HG02642 (cell line): ENCODE measurements around the gene EID1.
"Not testable (repeated sequence)": the region's sequence is repeated elsewhere in the genome, so short reads cannot be mapped to it uniquely, and the experiment has no call there.

Experiments used
- ATAC-seq: cut with Tn5 transposase; IDR thresholded peaks from one replicate; pipeline ENCODE4 v1.9.1; 2021; ENCODE audit warnings: mild to moderate bottlenecking; ENCODE audit not compliant: unreplicated experiment, poor library complexity

Gene EID1

DNA sequence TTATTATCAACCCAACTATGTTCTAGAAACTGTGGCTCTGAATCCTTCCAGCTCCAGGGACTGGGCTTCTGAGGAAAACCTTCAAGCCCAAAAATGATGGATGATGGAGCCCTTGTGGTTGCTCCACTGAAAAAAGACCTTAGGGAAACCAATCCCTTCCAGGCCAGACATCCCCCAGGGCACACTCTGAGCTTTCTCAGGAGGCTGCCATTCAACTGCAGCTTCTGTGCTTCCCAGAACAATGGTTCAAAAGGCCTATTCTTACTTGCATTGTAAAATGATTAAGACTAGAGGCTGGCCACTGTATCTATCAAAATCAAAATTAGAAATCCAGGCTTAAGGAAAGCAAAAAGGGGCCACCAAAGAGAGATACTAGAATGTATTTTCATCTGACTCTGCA lies 27.3 kb downstream of the EID1 start:
- no peak for ATAC-seq

DNA sequence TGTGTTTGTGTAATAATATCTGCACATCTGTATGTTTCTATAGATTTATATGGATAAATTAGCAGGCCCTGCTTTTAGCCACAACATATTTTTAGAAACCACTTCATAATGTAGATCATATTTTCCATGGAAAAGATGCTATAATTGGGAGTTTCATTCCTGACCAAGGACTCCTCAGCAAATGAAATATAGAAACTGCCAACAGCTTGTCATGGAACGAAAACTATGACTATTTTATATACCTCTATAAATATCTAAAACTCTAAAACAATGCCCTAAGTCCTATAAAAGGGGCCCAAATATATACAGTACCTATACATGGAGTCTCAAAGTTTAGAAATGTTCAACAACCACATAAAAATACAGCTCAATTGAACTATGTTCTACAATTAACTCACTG lies 27.9 kb downstream of the EID1 start:
- ATAC-seq, result no peak

DNA sequence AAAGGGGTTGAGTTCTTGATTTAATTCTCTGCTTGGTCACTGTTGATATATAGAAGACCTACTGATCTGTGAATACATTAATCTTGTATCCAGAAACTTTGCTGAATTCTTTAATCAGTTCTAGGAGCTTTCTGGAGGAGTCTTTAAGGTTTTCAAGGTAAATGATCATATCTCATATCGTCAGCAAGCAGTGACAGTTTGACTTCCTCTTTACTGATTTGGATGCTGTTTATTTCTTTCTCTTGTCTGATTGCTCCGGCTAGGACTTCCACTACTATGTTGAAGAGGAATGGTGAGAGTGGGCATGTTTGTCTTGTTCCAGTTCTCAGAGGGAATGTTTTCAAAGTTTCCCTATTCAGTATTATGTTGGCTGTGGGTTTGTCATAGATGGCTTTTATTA lies 31.4 kb downstream of the EID1 start:
- not testable (repeated sequence) for ATAC-seq

DNA sequence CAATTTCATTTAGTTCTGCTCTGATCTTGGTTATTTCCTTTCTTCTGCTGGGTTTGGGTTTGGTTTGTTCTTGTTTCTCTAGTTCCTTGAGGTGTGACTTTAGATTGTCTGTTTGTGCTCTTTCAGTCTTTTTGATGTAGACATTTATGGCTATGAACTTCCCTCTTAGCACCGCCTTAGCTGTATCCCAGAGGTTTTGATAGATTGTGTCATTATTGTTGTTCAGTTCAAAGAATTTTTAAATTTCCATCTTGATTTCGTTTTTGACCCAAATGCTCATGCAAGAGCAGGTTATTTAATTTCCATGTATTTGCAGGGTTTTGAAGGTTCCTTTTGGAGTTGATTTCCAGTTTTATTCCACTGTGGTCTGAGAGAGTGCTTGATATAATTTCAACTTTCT lies 32.6 kb downstream of the EID1 start:
- not testable (repeated sequence) for ATAC-seq

DNA sequence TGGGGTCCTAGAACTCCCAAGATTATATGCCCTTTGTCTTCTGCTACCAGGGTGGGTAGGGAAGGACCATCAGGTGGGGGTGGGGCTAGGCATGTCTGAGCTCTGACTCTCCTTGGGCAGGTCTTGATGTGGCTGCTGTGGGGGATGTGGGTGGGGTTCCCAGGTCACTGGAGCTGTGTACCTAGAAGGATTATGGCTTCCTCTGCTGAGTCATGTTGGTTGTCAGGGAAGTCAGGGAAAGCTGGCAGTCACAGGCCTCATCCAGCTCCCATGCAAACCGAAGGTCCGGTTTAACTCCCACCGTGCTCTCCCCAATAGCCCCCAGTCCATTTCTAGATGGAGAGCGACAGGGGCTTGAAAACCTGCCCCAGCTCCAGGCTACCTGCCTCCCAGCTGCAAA lies 35.2 kb downstream of the EID1 start:
- no peak for ATAC-seq

DNA sequence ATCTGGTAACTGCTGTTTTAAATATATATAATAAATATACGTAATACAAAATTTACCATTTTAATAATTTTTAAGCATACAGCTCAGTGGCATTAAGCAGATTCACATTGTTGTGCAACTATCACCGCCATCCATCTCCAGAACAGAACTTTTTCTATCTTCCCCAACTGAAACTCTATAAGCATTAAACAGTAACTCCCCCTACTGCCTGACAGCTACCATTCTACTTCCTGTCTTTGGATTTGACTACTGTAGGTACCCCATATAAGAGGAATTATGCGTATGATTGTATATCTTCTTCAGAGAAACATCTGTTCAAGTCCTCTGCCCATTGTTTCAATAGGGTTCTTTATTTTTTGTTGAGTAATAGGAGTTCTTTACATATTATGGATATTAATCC lies 36.8 kb downstream of the EID1 start:
- ATAC-seq, result no peak

DNA sequence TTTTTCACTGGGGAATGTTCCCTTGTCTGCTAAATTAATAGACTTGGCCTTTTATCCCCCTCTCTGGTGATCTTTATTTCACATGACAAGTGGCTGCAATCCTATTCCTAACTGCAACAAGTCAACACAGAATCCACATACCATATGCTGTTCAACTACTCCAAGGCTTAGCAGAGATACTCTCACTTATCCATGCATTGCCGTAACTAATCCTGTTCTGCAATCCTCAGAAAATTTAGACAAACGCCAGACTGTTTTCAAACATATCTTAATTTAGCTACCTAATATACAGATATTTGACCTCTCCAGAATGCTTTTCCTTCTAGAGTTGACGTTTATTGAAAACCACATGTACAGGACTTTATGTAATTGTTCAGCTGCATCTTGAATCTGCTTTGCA lies 37.9 kb downstream of the EID1 start:
- no peak for ATAC-seq

DNA sequence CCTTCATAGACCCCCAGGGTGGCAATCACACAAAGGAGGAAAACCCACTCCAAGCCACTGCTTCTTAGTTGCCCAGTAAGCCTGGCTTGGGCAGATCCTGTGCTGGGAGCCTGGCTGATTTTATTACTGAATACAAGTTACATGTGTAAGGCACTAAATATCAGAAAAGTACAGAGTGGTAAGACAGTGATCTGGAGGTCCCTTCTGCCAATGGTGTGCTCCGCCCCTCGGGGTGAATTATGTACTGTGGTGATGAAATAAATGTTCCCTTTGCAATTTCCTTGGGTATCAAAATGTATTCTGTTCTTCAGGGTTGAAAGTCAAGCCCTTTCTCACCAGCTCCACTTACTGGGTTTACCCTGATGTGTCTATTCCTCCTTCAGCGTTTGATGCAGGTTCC lies 38.8 kb downstream of the EID1 start:
- no peak for ATAC-seq

DNA sequence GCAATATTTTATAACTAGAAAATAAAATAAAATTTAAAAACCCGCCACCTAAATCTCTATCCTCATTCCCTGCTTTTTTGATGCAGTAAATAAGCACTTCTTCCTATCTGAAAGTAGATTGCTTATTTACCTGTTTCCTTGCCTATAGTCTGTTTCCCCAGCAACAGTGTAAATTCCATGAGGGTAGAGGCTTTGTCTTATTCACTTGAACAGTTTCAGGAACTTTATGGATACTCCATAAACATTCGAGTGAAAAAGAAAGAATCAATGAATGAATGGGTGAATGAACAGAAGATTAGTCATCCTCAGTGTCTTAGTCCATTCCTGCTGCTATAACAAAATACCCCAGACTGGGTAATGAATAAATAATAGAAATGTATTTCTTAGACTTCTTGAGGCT lies 44.1 kb downstream of the EID1 start:
- ATAC-seq, result no peak

DNA sequence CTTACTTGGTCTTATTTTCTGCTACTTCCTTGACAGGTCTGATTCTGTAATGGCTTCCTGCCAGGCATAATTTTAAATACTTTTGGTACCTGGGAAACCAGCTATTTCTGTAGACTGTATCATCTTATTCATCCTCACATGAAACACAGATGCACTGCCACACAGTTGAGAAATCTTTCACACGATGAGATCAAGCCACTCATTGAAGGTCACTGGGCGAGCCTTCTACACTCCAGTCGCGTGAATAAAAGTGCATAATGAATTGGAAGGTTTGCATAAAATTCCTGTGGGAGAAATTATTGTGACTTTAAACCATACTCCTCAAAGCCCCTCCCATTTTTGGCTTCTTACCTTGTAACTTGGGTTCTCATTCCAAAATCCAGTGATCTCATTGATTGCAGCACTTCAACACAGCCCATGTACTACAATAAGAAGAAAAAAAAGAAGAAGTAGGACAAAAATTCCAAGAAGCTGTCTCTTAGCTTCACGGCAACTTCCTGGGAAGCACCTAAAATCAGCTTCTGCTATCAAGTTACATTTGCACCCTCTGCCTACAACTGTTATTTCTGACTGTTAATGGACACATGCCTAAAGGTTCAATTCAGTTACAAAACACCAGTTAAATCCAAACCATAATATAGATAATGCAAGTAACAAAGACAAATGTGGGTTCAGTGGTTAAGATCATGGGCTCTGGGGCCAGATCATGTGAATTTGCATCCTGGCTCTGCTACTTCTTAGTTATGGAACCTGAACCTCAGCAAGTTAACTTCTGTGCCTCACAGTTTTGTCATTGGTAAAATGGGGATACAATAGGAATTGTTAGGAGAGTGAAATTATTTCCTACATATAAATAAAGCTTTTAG lies 46.8 kb downstream of the EID1 start:
- no peak for ATAC-seq

DNA sequence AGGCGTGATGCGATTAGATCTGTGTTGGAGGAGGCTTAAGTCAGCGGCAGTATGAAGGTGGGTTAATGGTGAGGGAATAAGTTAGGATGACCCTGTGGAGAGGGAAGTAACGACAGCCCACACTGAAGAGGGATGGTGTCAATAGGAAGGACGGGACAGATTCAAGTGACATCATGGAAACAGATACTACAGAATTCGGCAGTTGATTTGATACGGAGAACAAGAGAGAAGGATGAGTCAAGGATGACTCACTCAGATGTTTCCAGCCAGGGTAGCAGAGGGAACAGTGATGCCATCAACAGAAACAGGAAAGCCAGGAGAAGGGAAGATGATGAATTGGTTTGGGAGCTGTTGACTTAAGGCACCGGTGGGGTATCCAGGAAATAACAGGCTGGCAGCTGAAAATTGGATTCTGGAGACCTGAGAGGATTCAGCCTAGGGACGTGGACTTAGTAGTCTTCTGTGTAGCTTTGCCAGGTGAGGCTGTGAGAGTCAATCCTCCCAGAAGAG lies 47.8 kb downstream of the EID1 start:
- ATAC-seq, result no peak

DNA sequence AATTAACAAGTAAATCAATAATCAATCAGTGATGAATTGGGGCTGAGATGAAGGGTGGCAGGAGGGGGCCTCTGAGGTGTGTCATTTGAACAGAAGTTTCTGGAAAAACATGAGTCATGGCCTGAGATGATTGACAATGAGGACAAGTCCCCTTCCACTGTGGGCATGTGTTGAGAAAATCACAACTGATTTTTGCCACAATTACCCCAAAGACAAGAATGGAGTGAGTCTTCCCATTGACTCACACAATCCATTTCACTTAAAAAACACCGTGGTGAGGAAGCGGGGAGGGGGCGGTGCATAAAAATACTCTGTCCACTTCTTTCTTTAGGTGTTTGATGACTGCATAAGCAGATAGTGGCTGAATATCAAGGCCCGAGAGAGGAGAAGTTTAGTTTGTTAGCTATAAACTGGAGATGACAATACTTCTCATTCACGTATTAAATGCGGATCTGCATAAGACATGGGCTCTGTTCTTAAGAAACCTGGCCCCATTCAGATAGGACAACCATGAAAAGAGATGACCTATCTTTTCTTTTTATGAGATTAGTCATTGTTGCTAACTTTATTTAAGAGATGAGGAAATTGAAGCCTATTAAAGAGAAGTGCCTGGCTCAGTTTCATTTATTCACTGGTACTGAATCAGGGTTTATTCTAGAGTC lies 51.1 kb downstream of the EID1 start:
- ATAC-seq, result no peak

DNA sequence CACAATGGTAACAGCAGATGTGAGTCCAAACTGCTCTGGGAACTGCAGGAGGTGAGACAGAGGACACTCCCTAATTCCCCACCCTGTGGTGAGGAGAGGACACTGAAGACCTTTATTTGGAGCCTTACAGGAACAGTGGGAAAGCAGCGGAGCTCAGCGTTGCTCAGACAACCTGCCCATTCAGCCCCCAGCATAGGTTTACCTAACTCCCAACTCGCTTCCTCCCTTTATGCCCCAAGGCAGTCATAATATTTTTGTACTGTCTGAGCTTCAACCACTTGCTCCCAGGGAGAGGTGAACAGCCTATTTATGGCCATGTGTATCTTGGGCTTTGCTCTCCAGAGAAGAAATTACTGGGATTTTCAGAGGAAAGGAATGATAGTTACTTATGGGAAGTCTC lies 51.7 kb downstream of the EID1 start:
- no peak for ATAC-seq
